ENCODE measurements around the gene ARMH3. TPM values are rescaled to one million over a fixed set of nuclear protein-coding genes. Genes with fewer than 3 reads are reported as not detected.

ARMH3 gene
- total RNA-seq, 2 donors from 2014 or later = 5.6 to 8.3 TPM

DNA sequence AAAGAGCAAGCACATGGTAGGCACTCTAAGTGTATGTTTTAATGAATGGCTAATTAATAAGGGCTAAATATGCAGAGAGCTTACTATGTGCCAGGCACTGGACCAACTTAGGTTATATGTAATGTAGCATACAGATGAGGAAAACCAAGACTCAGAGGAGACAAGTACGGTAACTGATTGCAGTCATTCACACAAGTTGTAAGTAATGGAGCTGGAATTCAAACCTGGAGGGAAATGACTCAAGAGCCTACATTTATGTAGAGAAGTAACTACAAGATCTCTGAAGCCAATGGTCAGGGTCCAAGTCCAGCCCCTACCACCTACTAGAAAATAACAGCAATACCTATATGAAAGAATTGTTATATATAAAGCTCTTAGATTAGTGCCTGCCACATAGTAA is 115.1 kb downstream of the ARMH3 start:
- TF ChIP-seq, protein P1, sequence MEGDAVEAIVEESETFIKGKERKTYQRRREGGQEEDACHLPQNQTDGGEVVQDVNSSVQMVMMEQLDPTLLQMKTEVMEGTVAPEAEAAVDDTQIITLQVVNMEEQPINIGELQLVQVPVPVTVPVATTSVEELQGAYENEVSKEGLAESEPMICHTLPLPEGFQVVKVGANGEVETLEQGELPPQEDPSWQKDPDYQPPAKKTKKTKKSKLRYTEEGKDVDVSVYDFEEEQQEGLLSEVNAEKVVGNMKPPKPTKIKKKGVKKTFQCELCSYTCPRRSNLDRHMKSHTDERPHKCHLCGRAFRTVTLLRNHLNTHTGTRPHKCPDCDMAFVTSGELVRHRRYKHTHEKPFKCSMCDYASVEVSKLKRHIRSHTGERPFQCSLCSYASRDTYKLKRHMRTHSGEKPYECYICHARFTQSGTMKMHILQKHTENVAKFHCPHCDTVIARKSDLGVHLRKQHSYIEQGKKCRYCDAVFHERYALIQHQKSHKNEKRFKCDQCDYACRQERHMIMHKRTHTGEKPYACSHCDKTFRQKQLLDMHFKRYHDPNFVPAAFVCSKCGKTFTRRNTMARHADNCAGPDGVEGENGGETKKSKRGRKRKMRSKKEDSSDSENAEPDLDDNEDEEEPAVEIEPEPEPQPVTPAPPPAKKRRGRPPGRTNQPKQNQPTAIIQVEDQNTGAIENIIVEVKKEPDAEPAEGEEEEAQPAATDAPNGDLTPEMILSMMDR (IDR thresholded peaks at IDR 0.05) = no peak
- TF ChIP-seq POLR2A (IDR thresholded peaks at IDR 0.05) = no peak
- DNase-seq (no peak), ATAC-seq (no peak)
- Histone ChIP-seq H3K36me3 (replicated peaks in 1 of 2; ENCODE audit: insufficient read depth in 1 of 2, low read depth in 2 of 2) (no peaks in the 10 kb centered on the region), H3K4me1 (no peaks in the 10 kb centered on the region), H3K27me3 (no peaks in the 10 kb centered on the region), H3K9me3 (no peaks in the 10 kb centered on the region), H3K27ac (no peak overlapping the region), H3K4me3 (no peak overlapping the region)
- WGBS, 2 donors = 93 to 100% methylated on average over 1 of the region's 1 CpG
- intact Hi-C loops (cut with DNase I) = no loop called here

DNA sequence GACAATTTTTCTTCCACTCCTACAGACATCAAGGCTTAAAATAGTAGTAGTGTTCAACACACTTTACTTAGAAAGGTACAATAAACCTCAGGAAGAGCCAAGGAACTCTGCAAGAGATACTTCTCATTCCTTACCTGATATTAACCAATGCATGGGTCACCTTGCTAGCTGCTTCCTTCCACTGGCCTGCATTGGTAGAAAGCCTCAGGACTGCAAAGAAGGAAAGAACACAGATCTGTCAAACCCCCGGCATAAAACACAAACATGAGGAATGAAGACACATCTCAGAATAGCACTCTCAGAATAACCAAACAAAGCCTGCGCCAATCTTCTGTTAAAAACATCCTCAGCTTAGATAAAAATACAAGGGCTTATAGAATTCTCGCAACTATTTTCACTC is 116.2 kb downstream of the ARMH3 start:
- 88 to 93% methylated on average over 3 of the region's 3 CpGs for WGBS, 2 donors
- intact Hi-C loops (cut with DNase I) = no loop called here
- H3K27me3 ChIP-seq = no peaks in the 10 kb centered on the region
- H3K36me3 ChIP-seq (replicated peaks in 1 of 2; ENCODE audit: insufficient read depth in 1 of 2, low read depth in 2 of 2) = no peaks in the 10 kb centered on the region
- TF ChIP-seq, protein P1 (IDR thresholded peaks at IDR 0.05) = no peak
- TF ChIP-seq POLR2A (IDR thresholded peaks at IDR 0.05) = no peak
- DNase-seq (no peak), ATAC-seq (no peak)
- H3K27ac ChIP-seq = no peak overlapping the region
- no peaks in the 10 kb centered on the region for H3K9me3 ChIP-seq
- no peaks in the 10 kb centered on the region for H3K4me1 ChIP-seq
- no peak overlapping the region for H3K4me3 ChIP-seq

DNA sequence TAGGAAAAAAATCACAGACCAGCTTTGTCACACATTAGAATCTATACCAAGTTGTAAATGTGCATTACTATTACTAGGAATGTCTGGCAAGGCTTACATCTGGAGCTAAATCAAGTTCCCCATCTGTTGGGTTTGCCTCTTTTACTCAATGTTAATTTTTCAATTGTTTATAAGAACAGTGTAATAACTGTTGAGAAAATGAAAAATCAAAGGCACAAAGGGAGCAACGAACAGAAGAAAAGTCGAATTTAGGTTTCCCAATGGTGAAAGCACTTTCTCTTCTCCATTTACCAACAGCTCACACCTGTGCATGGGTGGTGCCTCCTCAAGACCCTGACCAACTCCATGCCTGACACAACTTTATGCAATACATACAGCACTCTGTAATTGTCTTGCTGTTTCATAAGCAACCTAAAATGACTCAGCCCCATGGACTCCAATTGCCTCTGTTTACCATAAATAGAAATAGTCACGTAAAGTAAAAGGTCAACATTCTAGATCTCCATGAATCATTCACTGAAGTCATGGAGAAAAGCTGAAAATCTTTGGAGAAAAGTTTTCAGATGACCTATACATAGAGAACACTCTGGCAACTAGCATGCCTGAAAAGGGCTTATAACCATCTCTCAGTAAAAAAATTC is 116.8 kb downstream of the ARMH3 start:
- TF ChIP-seq, protein P1 (IDR thresholded peaks at IDR 0.05) = no peak
- intact Hi-C loops (cut with DNase I) = no loop called here
- 64 to 79% methylated on average over 3 of the region's 3 CpGs for WGBS, 2 donors
- no peak overlapping the region for H3K27ac ChIP-seq
- no peaks in the 10 kb centered on the region for H3K4me1 ChIP-seq
- DNase-seq = no peak
- no peaks in the 10 kb centered on the region for H3K27me3 ChIP-seq
- no peak overlapping the region for H3K4me3 ChIP-seq
- no peaks in the 10 kb centered on the region for H3K9me3 ChIP-seq
- H3K36me3 ChIP-seq (replicated peaks in 1 of 2; ENCODE audit: insufficient read depth in 1 of 2, low read depth in 2 of 2) = no peaks in the 10 kb centered on the region
- ATAC-seq = no peak

DNA sequence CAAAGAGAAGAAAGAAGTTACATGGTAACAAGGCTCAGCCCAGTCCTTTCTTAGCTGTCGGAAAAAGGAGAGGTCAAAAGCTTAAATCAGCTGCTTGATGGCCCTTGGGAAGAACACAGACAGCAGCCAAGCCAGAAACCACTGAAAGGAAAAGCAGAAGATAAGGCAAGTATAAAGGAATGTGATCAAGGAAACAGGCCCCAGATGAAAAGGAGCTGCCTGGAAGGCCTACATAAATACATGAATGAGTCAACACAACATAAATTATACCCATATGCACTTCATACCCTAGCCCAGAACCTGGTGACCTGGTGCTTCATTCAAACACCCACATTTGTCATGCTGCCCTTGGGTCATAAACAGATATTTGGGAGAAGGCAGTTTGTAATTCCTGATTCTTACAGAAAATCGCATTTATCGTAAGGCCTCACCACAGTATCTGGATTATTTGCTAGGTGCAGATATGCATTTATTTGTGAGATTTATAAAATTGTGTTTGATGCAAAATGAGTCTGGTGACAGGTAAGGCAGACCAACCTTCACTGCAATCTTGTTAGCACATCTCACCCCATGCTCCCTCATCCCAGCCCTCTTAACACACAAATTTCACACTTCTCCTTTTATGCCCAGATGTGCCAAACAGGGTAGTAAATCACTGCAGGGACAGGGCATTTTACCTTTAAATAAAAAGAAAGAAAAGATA is 117.5 kb downstream of the ARMH3 start:
- H3K4me3 ChIP-seq = no peak overlapping the region
- DNase-seq (peak in 1 of 4 donors; percentile 10), ATAC-seq (no peak)
- intact Hi-C loops (cut with DNase I) = no loop called here
- WGBS, 2 donors = 98% methylated on average over 3 of the region's 3 CpGs
- no peaks in the 10 kb centered on the region for H3K36me3 ChIP-seq (replicated peaks in 1 of 2; ENCODE audit: insufficient read depth in 1 of 2, low read depth in 2 of 2)
- H3K4me1 ChIP-seq = no peaks in the 10 kb centered on the region
- no peak overlapping the region for H3K27ac ChIP-seq
- H3K27me3 ChIP-seq = no peaks in the 10 kb centered on the region
- TF ChIP-seq, protein P1 (IDR thresholded peaks at IDR 0.05) = no peak
- no peak for TF ChIP-seq POLR2A (IDR thresholded peaks at IDR 0.05)
- no peaks in the 10 kb centered on the region for H3K9me3 ChIP-seq

DNA sequence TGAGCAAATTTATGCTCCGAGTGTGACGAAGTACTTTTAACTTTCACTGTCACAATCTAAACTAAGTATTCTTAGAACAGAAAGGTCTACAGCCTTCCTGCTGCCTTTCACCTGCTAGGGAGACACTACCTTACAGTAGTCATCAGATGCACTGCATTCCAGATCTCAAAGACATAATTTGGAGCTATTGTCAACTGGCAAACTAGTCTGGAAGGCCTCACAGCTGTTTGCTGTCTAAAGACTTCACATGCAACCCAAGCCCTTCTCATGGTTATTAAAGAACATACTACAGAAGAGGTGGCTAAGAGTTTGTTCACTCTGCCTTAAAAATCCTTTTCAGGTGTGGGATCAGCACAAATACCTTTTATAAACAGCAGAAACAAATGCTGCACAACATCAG is 120.5 kb downstream of the ARMH3 start:
- H3K36me3 ChIP-seq (replicated peaks in 1 of 2; ENCODE audit: insufficient read depth in 1 of 2, low read depth in 2 of 2) = no peaks in the 10 kb centered on the region
- H3K4me3 ChIP-seq = no peak overlapping the region
- no peak for TF ChIP-seq POLR2A (IDR thresholded peaks at IDR 0.05)
- TF ChIP-seq, protein P1 (IDR thresholded peaks at IDR 0.05) = no peak
- no peaks in the 10 kb centered on the region for H3K9me3 ChIP-seq
- H3K27ac ChIP-seq = no peak overlapping the region
- WGBS, 2 donors = 91 to 97% methylated on average over 2 of the region's 2 CpGs
- ATAC-seq (no peak), DNase-seq (no peak)
- intact Hi-C loops (cut with DNase I) = no loop called here
- H3K4me1 ChIP-seq = no peaks in the 10 kb centered on the region
- no peaks in the 10 kb centered on the region for H3K27me3 ChIP-seq

Data from body of pancreas (tissue), 4 donors.